ENCODE results near the gene MTX1.
A peak's percentile ranks its signal among the peaks of the same experiment; 100 is the strongest.
"Not testable (repeated sequence)": the region's sequence is repeated elsewhere in the genome, so short reads cannot be mapped to it uniquely, and the experiment has no call there.

MTX1 gene

GRCh38 chr1:155226188-155226909 lies 17.9 kb downstream of the MTX1 start:
- peak; percentile 62 for TF ChIP-seq CTCF (IDR thresholded peaks at IDR 0.05; ENCODE audit: low read depth, low read length)
- DNase-seq (ENCODE audit: extremely low read depth, low read depth) = no peak

GRCh38 chr1:155226910-155227260 lies 18.4 kb downstream of the MTX1 start:
- DNase-seq (ENCODE audit: extremely low read depth, low read depth) = no peak
- no peak for TF ChIP-seq CTCF (IDR thresholded peaks at IDR 0.05; ENCODE audit: low read depth, low read length)

GRCh38 chr1:155227261-155228095 lies 19.0 kb downstream of the MTX1 start:
- DNase-seq (ENCODE audit: extremely low read depth, low read depth) = peak; percentile 97
- no peak; the same call in 1 of the 2 replicates for TF ChIP-seq CTCF (IDR thresholded peaks at IDR 0.05; ENCODE audit: low read depth, low read length)

GRCh38 chr1:155228096-155228427 lies 19.6 kb downstream of the MTX1 start:
- no peak for DNase-seq (ENCODE audit: extremely low read depth, low read depth)
- no peak for TF ChIP-seq CTCF (IDR thresholded peaks at IDR 0.05; ENCODE audit: low read depth, low read length)

- DNase-seq (ENCODE audit: extremely low read depth, low read depth) = not testable (repeated sequence)
Observed at GRCh38 chr1:155231302-155231701, 22.8 kb downstream of the MTX1 start.

- not testable (repeated sequence) for DNase-seq (ENCODE audit: extremely low read depth, low read depth)
Observed at GRCh38 chr1:155232001-155232978, 23.8 kb downstream of the MTX1 start.

- DNase-seq (ENCODE audit: extremely low read depth, low read depth) = not testable (repeated sequence)
Observed at GRCh38 chr1:155233502-155233901, 25.0 kb downstream of the MTX1 start.

GRCh38 chr1:155235375-155235774 lies 26.9 kb downstream of the MTX1 start:
- DNase-seq (ENCODE audit: extremely low read depth, low read depth) = not testable (repeated sequence)

GRCh38 chr1:155236451-155236850 lies 28.0 kb downstream of the MTX1 start:
- TF ChIP-seq CTCF (IDR thresholded peaks at IDR 0.05; ENCODE audit: low read depth, low read length) = no peak
- DNase-seq (ENCODE audit: extremely low read depth, low read depth) = no peak

All from AG09319 (cell line).